ENCODE measurements around the gene RECQL5.

- no peak for TF ChIP-seq GATA1 (IDR thresholded peaks at IDR 0.05; ENCODE audit: low read depth, low read length)
- TF ChIP-seq POLR2A (IDR thresholded peaks at IDR 0.05; ENCODE audit: low read length) = no peak
These were observed 5.4 kb downstream of the RECQL5 start for GRCh38 chr17:75661531-75661930.
